IMR-90 (cell line): Measurements from ENCODE around the gene PBXIP1. TPM values are rescaled to one million over a fixed set of nuclear protein-coding genes. Genes with fewer than 3 reads are reported as not detected.

Source experiments
- ATAC-seq: fragments of 200-7000 bp; cut with Tn5 transposase; 2 replicates; pipeline ENCODE4 v1.9.1; 2020; ENCODE audit warnings: low read depth, mild to moderate bottlenecking, moderate library complexity
- BruUV-seq: library from RNA; stranded (reverse); fragments of 400-500 nt; replicated peaks from 2 replicates; lab custom pipeline; 2021; lab: Mats Ljungman, UMichigan
- CTCF ChIA-PET: fragments of 300-600 bp; formaldehyde crosslinking; extraction: SDS; loops from one replicate; lab custom pipeline; 2021; ENCODE audit warnings: antibody characterized with exemption; lab: Yijun Ruan, JAX
- POLR2A ChIA-PET: fragments of 300-600 bp; sonication (Branson Sonifier 250); formaldehyde crosslinking; loops from one replicate; lab custom pipeline; 2022; ENCODE audit warnings: antibody characterized with exemption; ENCODE audit not compliant: unreplicated experiment; lab: Charles Lee
- DNase-seq: peaks from one replicate; pipeline ENCODE4 v3.0.0; 2013
- H2AFZ ChIP-seq: replicated peaks from 2 replicates; pipeline ENCODE3; 2013; ENCODE audit warnings: low read length, mild to moderate bottlenecking; ENCODE audit not compliant: poor library complexity
- H2AK5ac ChIP-seq: 2 replicates; pipeline ENCODE4 v1.6.1; 2013; ENCODE audit warnings: low read depth, low read length, inconsistent platforms
- H2AK9ac ChIP-seq: replicated peaks from 2 replicates; pipeline ENCODE3; 2013; ENCODE audit warnings: mild to moderate bottlenecking, low read depth, low read length, moderate library complexity; ENCODE audit not compliant: poor library complexity
- H2BK120ac ChIP-seq: 2 replicates; pipeline ENCODE4 v1.6.1; 2013; ENCODE audit warnings: low read depth, low read length, inconsistent platforms
- H2BK15ac ChIP-seq: 3 replicates; pipeline ENCODE4 v1.6.1; 2013; ENCODE audit warnings: low read depth, low read length, inconsistent platforms
- H2BK20ac ChIP-seq: 2 replicates; pipeline ENCODE4 v1.6.1; 2013; ENCODE audit warnings: low read depth, mild to moderate bottlenecking, inconsistent platforms, low read length, moderate library complexity
- H2BK5ac ChIP-seq: 2 replicates; pipeline ENCODE4 v1.6.1; 2013; ENCODE audit warnings: mild to moderate bottlenecking, low read depth, low read length, inconsistent platforms; ENCODE audit not compliant: poor library complexity, severe bottlenecking
- H3K14ac ChIP-seq: replicated peaks from 2 replicates; pipeline ENCODE4 v1.6.1; 2013; ENCODE audit warnings: low read depth, low read length, inconsistent platforms
- H3K18ac ChIP-seq: 2 replicates; pipeline ENCODE4 v1.6.1; 2013; ENCODE audit warnings: low read depth, low read length, control low read depth
- H3K23ac ChIP-seq: 2 replicates; pipeline ENCODE4 v1.6.1; 2013; ENCODE audit warnings: low read depth, low read length, inconsistent platforms
- H3K27ac ChIP-seq: 2 replicates; pipeline ENCODE4 v1.5.1; 2013; ENCODE audit warnings: mild to moderate bottlenecking, control low read depth, low read length; ENCODE audit not compliant: insufficient read depth
- H3K27me3 ChIP-seq: 2 replicates; pipeline ENCODE4 v1.6.1; 2013; ENCODE audit warnings: low read length; ENCODE audit not compliant: control insufficient read depth, insufficient read depth
- H3K36me3 ChIP-seq: 2 replicates; pipeline ENCODE4 v1.6.1; 2013; ENCODE audit warnings: low read length, mixed read lengths; ENCODE audit not compliant: control insufficient read depth, insufficient read depth
- H3K4ac ChIP-seq: 2 replicates; pipeline ENCODE4 v1.6.1; 2013; ENCODE audit warnings: low read depth, low read length, inconsistent platforms
- H3K4me1 ChIP-seq: 2 replicates; pipeline ENCODE4 v1.6.1; 2013; ENCODE audit warnings: low read length, mixed read lengths; ENCODE audit not compliant: control insufficient read depth, insufficient read depth
- H3K4me2 ChIP-seq: 2 replicates; pipeline ENCODE4 v1.6.1; 2013; ENCODE audit warnings: low read depth, mild to moderate bottlenecking, control low read depth, low read length, moderate library complexity
- H3K4me3 ChIP-seq: 2 replicates; pipeline ENCODE4 v1.5.1; 2013; ENCODE audit warnings: low read depth, mild to moderate bottlenecking, control low read depth, low read length, moderate library complexity; ENCODE audit not compliant: insufficient read depth
- H3K56ac ChIP-seq: 2 replicates; pipeline ENCODE4 v1.6.1; 2013; ENCODE audit warnings: low read length, inconsistent platforms; ENCODE audit not compliant: insufficient read depth; ENCODE audit errors: extremely low read depth
- H3K79me1 ChIP-seq, 2 experiments: 2 replicates each; pipeline ENCODE4 v1.6.1; 2013; ENCODE audit warnings: low read length in 2 of 2, inconsistent platforms in 1 of 2, low read depth in 1 of 2
- H3K9ac ChIP-seq: 2 replicates; pipeline ENCODE4 v1.6.1; 2013; ENCODE audit warnings: low read depth, low read length, control low read depth
- H3K9me1 ChIP-seq: 2 replicates; pipeline ENCODE4 v1.6.1; 2013; ENCODE audit warnings: low read length, inconsistent platforms; ENCODE audit not compliant: insufficient read depth
- H3K9me3 ChIP-seq: 2 replicates; pipeline ENCODE4 v1.6.1; 2013; ENCODE audit warnings: low read length; ENCODE audit not compliant: control insufficient read depth, insufficient read depth
- H4K20me1 ChIP-seq: 2 replicates; pipeline ENCODE4 v1.6.1; 2013; ENCODE audit warnings: low read length, inconsistent platforms; ENCODE audit not compliant: insufficient read depth
- H4K5ac ChIP-seq: 2 replicates; pipeline ENCODE4 v1.6.1; 2013; ENCODE audit warnings: mild to moderate bottlenecking, low read depth, low read length, control low read depth
- H4K8ac ChIP-seq, 2 experiments: 2 replicates each; pipeline ENCODE4 v1.6.1; 2013; ENCODE audit warnings: low read depth in 2 of 2, low read length in 2 of 2, control low read depth in 1 of 2, inconsistent platforms in 1 of 2
- H4K91ac ChIP-seq: 2 replicates; pipeline ENCODE4 v1.6.1; 2013; ENCODE audit warnings: low read depth, low read length, inconsistent platforms; ENCODE audit not compliant: insufficient read depth
- FOS ChIP-seq: fragments of 150-350 bp; IDR thresholded peaks from 2 replicates; pipeline ENCODE4 v1.6.1; 2016; ENCODE audit warnings: low read depth, low read length
- MAZ ChIP-seq: IDR thresholded peaks from 2 replicates; pipeline ENCODE4 v1.6.1; 2012; ENCODE audit warnings: low read depth, mild to moderate bottlenecking, low read length, improper control_type of control experiment, moderate library complexity, borderline replicate concordance
- RCOR1 ChIP-seq: IDR thresholded peaks from 2 replicates; pipeline ENCODE4 v1.6.1; 2012; ENCODE audit warnings: mild to moderate bottlenecking, low read length, improper control_type of control experiment; ENCODE audit not compliant: insufficient replicate concordance
- USF2 ChIP-seq: fragments of 150-350 bp; IDR thresholded peaks from 2 replicates; pipeline ENCODE4 v1.6.1; 2017; ENCODE audit warnings: mild to moderate bottlenecking, antibody characterized with exemption, low read length, low read depth
- WGBS, 2 experiments: methylation state at CpG; one replicate each; pipeline versions ENCODE4 v1.1.5 to v1.1.7; 2013; ENCODE audit warnings: missing lambda C conversion rate in 2 of 2; ENCODE audit not compliant: insufficient read length in 1 of 2; ENCODE audit errors: extremely low coverage in 2 of 2; 5-methylcytosine and 5-hydroxymethylcytosine counted together
- dilution Hi-C: fragments of 300-500 bp; cut with HindIII; formaldehyde crosslinking; loops from one replicate; pipeline ENCODE4 v1.14.3; 2018; ENCODE audit warnings: low sequenced_read_pairs; ENCODE audit not compliant: unreplicated experiment
- in situ Hi-C: fragments of 300-500 bp; cut with MboI; formaldehyde crosslinking; loops from 3 replicates; pipeline ENCODE4 v1.14.3; 2019; ENCODE audit warnings: low sequenced_read_pairs, inconsistent platforms, mixed read lengths
- intact Hi-C: fragments of 100-400 bp; cut with micrococcal nuclease; formaldehyde crosslinking; loops from 2 replicates; pipeline ENCODE4 v1.10.0; 2022
- polyA plus RNA-seq, 3 experiments: library from polyadenylated mRNA; depleted of rRNA; stranded (reverse); fragments of >200 nt; gene quantifications; 2 replicates each; pipeline ENCODE4 v1.2.3, GENCODE V29; 2012; ENCODE audit warnings: low replicate concordance in 1 of 3
- total RNA-seq: library from RNA; depleted of rRNA; stranded (reverse); fragments of >200 nt; gene quantifications from 2 replicates; pipeline ENCODE4 v1.2.3, GENCODE V29; 2012

Gene PBXIP1
- total and polyA plus RNA-seq, 2 of the 4 experiments (the other 2 are of a cell fraction) = 28.3 to 44.2 TPM

DNA sequence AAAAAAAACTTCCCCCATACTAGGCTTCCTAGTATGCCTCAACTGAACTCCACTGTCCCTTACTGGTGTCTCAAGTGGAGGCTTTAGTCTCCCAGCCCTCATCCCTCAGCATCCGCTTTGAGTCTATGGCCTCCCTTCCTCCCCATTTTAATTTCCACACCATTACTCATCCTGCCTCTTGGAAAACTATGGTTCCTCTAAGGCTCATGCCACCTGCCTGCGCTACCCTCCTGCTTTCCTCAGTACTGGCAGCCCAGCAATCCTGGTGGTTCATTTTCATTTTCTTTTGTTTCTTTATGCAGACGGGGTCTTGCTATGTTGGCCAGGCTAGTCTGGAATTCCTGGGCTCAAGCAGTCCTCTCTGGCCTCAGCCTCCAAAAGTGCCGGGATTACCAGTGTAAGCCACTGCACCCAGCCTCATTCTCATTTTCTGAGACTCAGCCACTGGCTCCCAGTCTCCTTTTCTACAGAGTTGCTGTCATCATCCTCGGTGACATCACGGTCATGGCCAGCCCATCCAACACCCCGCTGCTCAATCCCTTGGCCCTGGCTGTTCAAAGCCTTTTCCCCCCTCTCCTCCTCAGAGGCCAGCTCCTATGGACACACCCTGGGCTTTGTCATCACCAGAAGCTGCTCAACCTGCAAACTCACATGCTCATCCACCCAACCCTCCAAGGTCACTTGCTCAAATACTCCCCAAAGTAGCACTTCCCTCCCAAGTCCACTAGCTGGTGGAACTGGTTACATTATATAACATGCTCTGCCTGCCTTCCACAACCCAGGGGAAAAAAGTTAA is 17.1 kb downstream of the PBXIP1 start (continued):
- no peak for TF ChIP-seq MAZ

- TF ChIP-seq MAZ (no peak), RCOR1 (no peak), USF2 (no peak), FOS (no peak)
- Histone ChIP-seq H3K79me1 (peaks cover 0 to 14% of the 10 kb centered on the region in 2 experiments; a peak in 2 of 4 replicates), H3K4me3 (no peak overlapping the region), H3K18ac (no peak overlapping the region), H3K27me3 (no peaks in the 10 kb centered on the region), H2AFZ (no peak overlapping the region), H4K91ac (no peak overlapping the region), H3K23ac (0 out of 2 replicates have a peak overlapping the region, but pooled peaks have one; percentile 43), H3K56ac (no peak overlapping the region), H4K5ac (no peak overlapping the region), H3K4ac (peak overlapping the region; percentile 65), H4K20me1 (no peaks in the 10 kb centered on the region), H3K14ac (peak overlapping the region; percentile 56; the same call in 1 of the 2 replicates), H2AK9ac (peak overlapping the region; percentile 33), H3K9ac (peak overlapping the region; percentile 77; the same call in 1 of the 2 replicates), H3K27ac (peak overlapping the region; percentile 23; the same call in 1 of the 2 replicates), H4K8ac (peak overlapping the region in 1 of 2 experiments; percentile 86; a peak in 2 of 4 replicates), H2AK5ac (no peak overlapping the region), H3K4me2 (peak overlapping the region; percentile 81; the same call in 1 of the 2 replicates), H2BK120ac (no peak overlapping the region), H2BK20ac (no peak overlapping the region), H2BK15ac (no peak overlapping the region), H3K9me3 (no peaks in the 10 kb centered on the region), H3K36me3 (no peaks in the 10 kb centered on the region), H2BK5ac (peak overlapping the region; percentile 69), H3K4me1 (peaks cover 2% of the 10 kb centered on the region), H3K9me1 (peaks cover 11% of the 10 kb centered on the region; the same call in 1 of the 2 replicates)
- no TSS peak for BruUV-seq
- dilution Hi-C loops = no loop called here
- ChIA-PET POLR2A (no interaction called here), CTCF (interaction anchor here (1.0 kb wide), 1 partner anchor 18 kb away, joined by 3 read pairs; the partner anchor contains the start of gene PBXIP1)
- ATAC-seq (no peak), DNase-seq (no peak)
- intact Hi-C loops = loop anchor here (1.0 to 2.0 kb wide), 2 partner anchors 63 to 379 kb away; no protein-coding TSS in a partner anchor
- WGBS, 2 experiments = 92% methylated on average over 5 of the region's 8 CpGs; no CpG with 5 or more reads in 1 of the 2 experiments
- in situ Hi-C loops = no loop called here
These were observed 17.9 kb downstream of the PBXIP1 start for GRCh38 chr1:154937988-154938386.
